Nephron (organoid): ENCODE measurements around the gene NEURL1.

Experiments used
- H3K27ac Mint-ChIP-seq, 3 experiments: 2 replicates each; pipeline ENCODE4 v1.8.0; 2020; ENCODE audit warnings: mixed read lengths in 3 of 3, mild to moderate bottlenecking in 2 of 3, moderate library complexity in 1 of 3
- H3K27me3 Mint-ChIP-seq: 2 replicates; pipeline ENCODE4 v1.8.0; 2021; ENCODE audit warnings: low read depth, mild to moderate bottlenecking, moderate library complexity, mixed read lengths
- H3K36me3 Mint-ChIP-seq: 2 replicates; pipeline ENCODE4 v1.8.0; 2020; ENCODE audit warnings: low read depth, mixed read lengths
- H3K4me1 Mint-ChIP-seq: 2 replicates; pipeline ENCODE4 v1.8.0; 2020; ENCODE audit warnings: mixed read lengths
- H3K4me3 Mint-ChIP-seq, 3 experiments: 2 replicates each; pipeline ENCODE4 v1.8.0; 2020; ENCODE audit warnings: mild to moderate bottlenecking in 3 of 3, mixed read lengths in 3 of 3, moderate library complexity in 2 of 3
- H3K9me3 Mint-ChIP-seq: 2 replicates; pipeline ENCODE4 v1.8.0; 2020; ENCODE audit warnings: mixed read lengths
- CTCF ChIP-seq, 3 experiments: fragments of 200-600 bp; sonication (generic); IDR thresholded peaks; one replicate each; pipeline ENCODE4 v1.5.0; 2021; ENCODE audit warnings: antibody characterized with exemption in 3 of 3; ENCODE audit not compliant: unreplicated experiment in 3 of 3

Gene NEURL1

GRCh38 chr10:103493916-103494877, 692 bp downstream of the NEURL1 start:
- peaks cover 61% of the 10 kb centered on the region for H3K27me3 Mint-ChIP-seq
- peaks cover 35% of the 10 kb centered on the region for H3K4me1 Mint-ChIP-seq
- H3K9me3 Mint-ChIP-seq: no peaks in the 10 kb centered on the region
- no peak for TF ChIP-seq CTCF (IDR thresholded peaks at IDR 0.05; ENCODE audit: unreplicated experiment in 3 of 3)
- no peaks in the 10 kb centered on the region for H3K36me3 Mint-ChIP-seq
- peak overlapping the region in 1 of 3 experiments; percentile 37 for H3K27ac Mint-ChIP-seq
- peak overlapping the region; percentile 78 to 91 (median 88) for H3K4me3 Mint-ChIP-seq

- Mint-ChIP-seq H3K4me3 (peak overlapping the region; percentile 78 to 91 (median 88)), H3K27ac (no peak overlapping the region), H3K27me3 (peaks cover 71% of the 10 kb centered on the region), H3K4me1 (peaks cover 40% of the 10 kb centered on the region), H3K9me3 (no peaks in the 10 kb centered on the region), H3K36me3 (no peaks in the 10 kb centered on the region)
- TF ChIP-seq CTCF (IDR thresholded peaks at IDR 0.05; ENCODE audit: unreplicated experiment in 3 of 3): no peak
Measured at GRCh38 chr10:103495321-103495720, 1.8 kb downstream of the NEURL1 start.

- TF ChIP-seq CTCF (IDR thresholded peaks at IDR 0.05; ENCODE audit: unreplicated experiment in 3 of 3): no peak
- no peaks in the 10 kb centered on the region for H3K9me3 Mint-ChIP-seq
- no peak overlapping the region for H3K27ac Mint-ChIP-seq
- no peaks in the 10 kb centered on the region for H3K36me3 Mint-ChIP-seq
- peaks cover 87% of the 10 kb centered on the region for H3K27me3 Mint-ChIP-seq
- H3K4me3 Mint-ChIP-seq: peak overlapping the region in 2 of 3 experiments; percentile 26 to 50
- peaks cover 26% of the 10 kb centered on the region for H3K4me1 Mint-ChIP-seq
Measured at GRCh38 chr10:103497161-103497915, 3.8 kb downstream of the NEURL1 start.

- peaks cover 28% of the 10 kb centered on the region for H3K4me1 Mint-ChIP-seq
- TF ChIP-seq CTCF (IDR thresholded peaks at IDR 0.05; ENCODE audit: unreplicated experiment in 3 of 3): no peak
- no peaks in the 10 kb centered on the region for H3K36me3 Mint-ChIP-seq
- H3K4me3 Mint-ChIP-seq: no peak overlapping the region
- H3K9me3 Mint-ChIP-seq: no peaks in the 10 kb centered on the region
- no peak overlapping the region for H3K27ac Mint-ChIP-seq
- peaks cover 86% of the 10 kb centered on the region for H3K27me3 Mint-ChIP-seq
Measured at GRCh38 chr10:103498936-103499638, 5.6 kb downstream of the NEURL1 start.

GRCh38 chr10:103499881-103500280, 6.4 kb downstream of the NEURL1 start:
- Mint-ChIP-seq H3K4me1 (peaks cover 32% of the 10 kb centered on the region), H3K4me3 (peak overlapping the region in 1 of 3 experiments; percentile 1)

More at GRCh38 chr10:103499881-103500280, 6.4 kb downstream of the NEURL1 start:
- no peaks in the 10 kb centered on the region for H3K9me3 Mint-ChIP-seq
- no peak for TF ChIP-seq CTCF (IDR thresholded peaks at IDR 0.05; ENCODE audit: unreplicated experiment in 3 of 3)
- H3K27me3 Mint-ChIP-seq: peaks cover 83% of the 10 kb centered on the region
- no peaks in the 10 kb centered on the region for H3K36me3 Mint-ChIP-seq
- H3K27ac Mint-ChIP-seq: no peak overlapping the region
